Measurements from ENCODE around the gene PTP4A2. TPM values are rescaled to one million over a fixed set of nuclear protein-coding genes. Genes with fewer than 3 reads are reported as not detected.

The PTP4A2 gene
- total RNA-seq, 2 donors from 2014 or later = 133 to 196 TPM

DNA sequence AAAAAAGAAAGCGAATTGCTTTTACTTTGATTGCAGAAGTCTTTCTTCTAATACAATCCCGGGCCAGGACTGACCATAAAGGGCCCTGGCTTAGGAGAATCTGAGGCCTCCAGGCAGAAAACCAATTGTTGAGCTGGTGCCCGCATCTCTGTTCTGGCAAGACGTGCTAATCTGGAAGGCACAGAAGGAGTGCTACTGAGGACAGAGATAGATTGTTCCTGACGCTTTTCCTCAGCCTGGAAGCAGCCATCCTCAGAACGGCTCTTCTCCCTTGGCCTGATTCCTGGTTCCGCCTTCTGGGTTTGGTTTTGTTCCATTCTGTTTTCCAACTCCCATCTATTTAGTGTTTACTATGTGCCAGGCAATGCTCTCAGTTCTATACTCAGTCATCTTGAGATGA is 77.6 kb downstream of the PTP4A2 start:
- TF ChIP-seq, protein P1, sequence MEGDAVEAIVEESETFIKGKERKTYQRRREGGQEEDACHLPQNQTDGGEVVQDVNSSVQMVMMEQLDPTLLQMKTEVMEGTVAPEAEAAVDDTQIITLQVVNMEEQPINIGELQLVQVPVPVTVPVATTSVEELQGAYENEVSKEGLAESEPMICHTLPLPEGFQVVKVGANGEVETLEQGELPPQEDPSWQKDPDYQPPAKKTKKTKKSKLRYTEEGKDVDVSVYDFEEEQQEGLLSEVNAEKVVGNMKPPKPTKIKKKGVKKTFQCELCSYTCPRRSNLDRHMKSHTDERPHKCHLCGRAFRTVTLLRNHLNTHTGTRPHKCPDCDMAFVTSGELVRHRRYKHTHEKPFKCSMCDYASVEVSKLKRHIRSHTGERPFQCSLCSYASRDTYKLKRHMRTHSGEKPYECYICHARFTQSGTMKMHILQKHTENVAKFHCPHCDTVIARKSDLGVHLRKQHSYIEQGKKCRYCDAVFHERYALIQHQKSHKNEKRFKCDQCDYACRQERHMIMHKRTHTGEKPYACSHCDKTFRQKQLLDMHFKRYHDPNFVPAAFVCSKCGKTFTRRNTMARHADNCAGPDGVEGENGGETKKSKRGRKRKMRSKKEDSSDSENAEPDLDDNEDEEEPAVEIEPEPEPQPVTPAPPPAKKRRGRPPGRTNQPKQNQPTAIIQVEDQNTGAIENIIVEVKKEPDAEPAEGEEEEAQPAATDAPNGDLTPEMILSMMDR (IDR thresholded peaks at IDR 0.05) = no peak
- TF ChIP-seq POLR2A (IDR thresholded peaks at IDR 0.05) (no peak), POLR2AphosphoS5 (IDR thresholded peaks at IDR 0.05) (no peak)
- H3K9me3 ChIP-seq = no peaks in the 10 kb centered on the region
- WGBS = 58% methylated on average over 7 of the region's 7 CpGs

DNA sequence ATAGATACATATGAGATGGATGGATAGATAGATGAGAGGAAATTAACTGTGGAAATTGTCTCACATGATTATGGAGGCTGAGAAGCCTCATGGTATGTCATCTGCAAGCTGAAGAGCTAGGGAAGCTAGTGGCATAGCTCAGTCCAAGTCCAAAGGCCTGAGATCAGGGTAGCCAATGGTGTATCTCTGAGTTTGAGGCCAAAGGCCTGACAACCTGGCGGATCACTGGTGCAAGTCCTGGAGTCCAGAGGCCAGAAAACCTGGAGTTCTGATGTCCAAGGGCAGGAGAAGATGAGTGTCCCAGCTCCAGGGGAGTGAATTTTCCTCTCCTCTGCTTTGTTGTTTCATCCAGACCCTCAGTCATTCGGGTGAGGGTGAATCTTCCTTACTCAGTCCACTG is 78.4 kb downstream of the PTP4A2 start:
- Histone ChIP-seq H3K36me3 (no peaks in the 10 kb centered on the region), H3K4me1 (replicated peaks) (no peaks in the 10 kb centered on the region), H3K27ac (no peak overlapping the region), H3K9me3 (no peaks in the 10 kb centered on the region), H3K27me3 (replicated peaks; ENCODE audit: insufficient read depth) (no peaks in the 10 kb centered on the region), H3K4me3 (no peak overlapping the region)
- TF ChIP-seq, protein P1 (IDR thresholded peaks at IDR 0.05) = no peak
- TF ChIP-seq POLR2A (IDR thresholded peaks at IDR 0.05) = no peak
- TF ChIP-seq POLR2AphosphoS5 (IDR thresholded peaks at IDR 0.05) = no peak
- intact Hi-C loops (cut with DNase I) = no loop called here
- no peak for DNase-seq (ENCODE audit: low spot score)
- WGBS = 90% methylated on average over 2 of the region's 2 CpGs

More for the DNA sequence above, 77.6 kb downstream of the PTP4A2 start:
- no peak overlapping the region for H3K27ac ChIP-seq
- H3K4me3 ChIP-seq = no peak overlapping the region
- no peaks in the 10 kb centered on the region for H3K27me3 ChIP-seq (replicated peaks; ENCODE audit: insufficient read depth)
- H3K4me1 ChIP-seq (replicated peaks) = no peaks in the 10 kb centered on the region
- H3K36me3 ChIP-seq = no peaks in the 10 kb centered on the region
- no peak for DNase-seq (ENCODE audit: low spot score)
- intact Hi-C loops (cut with DNase I) = no loop called here

DNA sequence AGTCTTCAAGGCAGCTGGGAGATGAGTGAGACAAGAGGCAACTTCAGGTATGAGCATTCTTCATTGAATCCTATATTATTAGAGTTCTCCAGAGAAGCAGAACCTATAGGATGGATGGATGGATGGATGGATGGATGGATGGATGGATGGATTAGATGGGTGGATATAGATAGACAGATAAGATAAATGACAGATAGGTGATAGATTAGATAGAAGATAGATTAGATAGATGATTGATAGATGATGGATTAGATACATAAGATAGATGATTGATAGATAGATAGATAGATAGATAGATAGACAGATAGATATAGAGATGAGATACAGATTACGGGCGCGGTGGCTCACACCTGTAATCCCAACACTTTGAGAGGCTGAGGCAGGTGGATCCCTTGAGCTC is 79.1 kb downstream of the PTP4A2 start:
- intact Hi-C loops (cut with DNase I) = no loop called here
- TF ChIP-seq POLR2AphosphoS5 (IDR thresholded peaks at IDR 0.05) = no peak
- TF ChIP-seq, protein P1 (IDR thresholded peaks at IDR 0.05) = no peak
- H3K27ac ChIP-seq = no peak overlapping the region
- WGBS = 92% methylated on average over 3 of the region's 3 CpGs
- no peaks in the 10 kb centered on the region for H3K27me3 ChIP-seq (replicated peaks; ENCODE audit: insufficient read depth)
- H3K9me3 ChIP-seq = no peaks in the 10 kb centered on the region
- H3K4me3 ChIP-seq = no peak overlapping the region
- no peaks in the 10 kb centered on the region for H3K36me3 ChIP-seq
- no peaks in the 10 kb centered on the region for H3K4me1 ChIP-seq (replicated peaks)
- no peak for DNase-seq (ENCODE audit: low spot score)

DNA sequence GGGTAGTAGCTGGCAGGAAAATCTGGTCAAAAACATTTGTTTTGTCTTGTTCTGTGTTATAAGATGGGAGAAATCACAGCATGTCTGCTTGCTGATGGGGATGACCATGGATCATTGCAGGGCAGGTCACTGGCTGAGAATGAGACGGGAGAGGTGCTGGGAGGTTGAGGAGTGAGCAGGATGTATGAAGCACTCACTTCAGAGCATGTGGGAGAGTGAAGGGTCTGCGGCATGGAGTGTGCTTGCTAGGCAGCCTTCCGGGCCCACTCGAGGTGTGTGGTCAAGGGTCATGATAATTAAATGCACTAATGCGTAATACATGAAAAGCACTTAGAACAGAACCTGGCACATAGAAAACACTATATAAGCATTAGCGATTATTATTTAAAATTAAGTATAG is 80.3 kb downstream of the PTP4A2 start:
- DNase-seq (ENCODE audit: low spot score) = no peak
- Histone ChIP-seq H3K27me3 (replicated peaks; ENCODE audit: insufficient read depth) (no peaks in the 10 kb centered on the region), H3K4me3 (no peak overlapping the region), H3K36me3 (no peaks in the 10 kb centered on the region), H3K9me3 (no peaks in the 10 kb centered on the region), H3K27ac (no peak overlapping the region), H3K4me1 (replicated peaks) (no peaks in the 10 kb centered on the region)
- 86% methylated on average over 6 of the region's 6 CpGs for WGBS
- TF ChIP-seq, protein P1 (IDR thresholded peaks at IDR 0.05) = no peak
- TF ChIP-seq POLR2A (IDR thresholded peaks at IDR 0.05) (no peak), POLR2AphosphoS5 (IDR thresholded peaks at IDR 0.05) (no peak)
- intact Hi-C loops (cut with DNase I) = no loop called here

Other genes with a start within 250 kb of the PTP4A2 start
- 10 to 100 TPM; 45.3 to 89.4 TPM for gene COL16A1, start 234.4 kb downstream of the PTP4A2 start, total RNA-seq
- 10 to 100 TPM in 1 of 2 donors, 1 to 10 TPM in 1; 3.0 to 10.2 TPM for gene ADGRB2, start 174.0 kb downstream of the PTP4A2 start, total RNA-seq
- 10 to 100 TPM in 1 of 2 donors, not detected in 1; 21.6 TPM for gene SPOCD1, start 122.3 kb downstream of the PTP4A2 start, total RNA-seq
- gene KHDRBS1, start 75.5 kb upstream of the PTP4A2 start, total RNA-seq = 10 to 100 TPM; 77.3 to 77.6 TPM
- gene TMEM39B, start 134.6 kb upstream of the PTP4A2 start, total RNA-seq = 10 to 100 TPM in 1 of 2 donors, 1 to 10 TPM in 1; 8.2 to 15.4 TPM
- gene KPNA6, start 169.7 kb upstream of the PTP4A2 start, total RNA-seq = 10 to 100 TPM; 37.9 to 56.9 TPM
- gene TXLNA, start 241.3 kb upstream of the PTP4A2 start, total RNA-seq = 10 to 100 TPM; 49.6 to 70.8 TPM